T1000 (cell line): ENCODE data around the gene LARP4B.

Experiments
- DNase-seq: peaks from one replicate; lab custom pipeline; 2025; ENCODE audit warnings: mixed read lengths; lab: John Stamatoyannopoulos, UW

Gene LARP4B

DNA sequence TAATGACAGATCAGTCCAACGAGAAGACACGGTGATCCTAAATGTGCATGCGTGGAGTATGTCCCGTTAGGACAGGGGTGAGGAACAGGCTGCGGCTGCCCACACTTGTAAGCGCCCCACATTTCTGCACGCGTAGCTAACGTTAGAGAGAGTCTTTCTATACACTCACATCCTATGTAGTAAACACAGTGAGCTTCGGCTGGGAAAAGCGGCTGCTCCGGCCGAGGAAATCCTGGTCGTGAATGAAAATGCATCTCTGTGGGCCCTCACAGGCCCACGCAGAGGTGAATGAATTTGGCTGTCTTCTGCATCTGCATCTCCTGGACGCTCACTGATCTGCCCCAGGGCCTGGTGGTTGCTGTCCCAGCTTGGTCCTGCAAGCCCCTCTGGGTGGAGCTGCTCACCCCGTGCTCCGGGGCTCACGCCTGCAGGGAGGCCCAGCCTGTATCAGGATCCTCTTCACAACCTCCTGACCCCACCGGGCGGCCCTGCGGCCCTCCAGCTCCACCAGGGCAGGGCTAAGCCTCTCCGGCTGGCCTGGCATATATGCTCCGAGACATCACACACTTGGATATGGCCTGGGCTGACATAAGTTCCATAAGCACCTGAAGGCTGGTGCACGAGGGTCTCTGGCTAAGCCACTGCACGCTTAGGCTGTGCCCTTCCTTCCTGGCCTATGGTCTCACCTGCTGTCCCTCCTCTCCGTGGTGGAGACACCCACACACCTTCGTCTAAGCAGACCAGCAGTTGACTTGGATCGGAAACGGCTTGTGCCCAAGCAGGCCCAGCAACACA lies 124.1 kb downstream of the LARP4B start:
- DNase-seq: no peak

DNA sequence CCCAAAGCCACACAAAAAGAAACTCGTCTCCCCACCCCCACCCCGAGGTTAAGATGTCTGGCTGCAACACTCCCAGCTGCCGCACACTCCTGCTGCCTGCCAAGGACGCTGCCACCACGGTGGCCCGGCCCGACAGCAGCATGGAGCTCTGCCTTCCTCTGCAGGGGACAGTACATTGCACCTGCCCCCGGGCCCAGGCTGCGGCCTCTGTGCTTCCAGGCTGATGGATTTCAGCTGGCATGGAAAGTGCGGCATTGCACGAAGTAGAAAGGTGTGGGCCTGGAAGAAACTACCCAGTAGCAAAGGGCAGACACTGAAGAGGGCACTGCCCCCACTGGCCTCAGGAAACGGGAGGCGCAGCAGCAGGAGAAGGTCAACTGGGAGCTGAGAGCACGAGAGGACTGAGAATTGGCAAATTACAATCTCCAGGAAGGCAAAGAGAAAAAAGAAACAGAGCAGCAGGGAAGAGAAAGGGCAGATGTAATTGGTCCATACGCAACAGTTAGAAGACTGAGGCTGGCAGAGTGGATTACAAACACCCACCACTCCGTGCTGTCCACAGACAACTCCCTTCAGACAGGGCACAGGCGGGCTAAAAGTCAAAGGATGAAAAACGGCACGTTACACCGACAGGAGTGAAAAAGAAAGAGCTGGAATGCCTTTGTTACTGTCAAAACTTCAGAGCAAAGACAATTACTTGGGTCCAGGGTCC lies 124.9 kb downstream of the LARP4B start:
- no peak for DNase-seq

DNA sequence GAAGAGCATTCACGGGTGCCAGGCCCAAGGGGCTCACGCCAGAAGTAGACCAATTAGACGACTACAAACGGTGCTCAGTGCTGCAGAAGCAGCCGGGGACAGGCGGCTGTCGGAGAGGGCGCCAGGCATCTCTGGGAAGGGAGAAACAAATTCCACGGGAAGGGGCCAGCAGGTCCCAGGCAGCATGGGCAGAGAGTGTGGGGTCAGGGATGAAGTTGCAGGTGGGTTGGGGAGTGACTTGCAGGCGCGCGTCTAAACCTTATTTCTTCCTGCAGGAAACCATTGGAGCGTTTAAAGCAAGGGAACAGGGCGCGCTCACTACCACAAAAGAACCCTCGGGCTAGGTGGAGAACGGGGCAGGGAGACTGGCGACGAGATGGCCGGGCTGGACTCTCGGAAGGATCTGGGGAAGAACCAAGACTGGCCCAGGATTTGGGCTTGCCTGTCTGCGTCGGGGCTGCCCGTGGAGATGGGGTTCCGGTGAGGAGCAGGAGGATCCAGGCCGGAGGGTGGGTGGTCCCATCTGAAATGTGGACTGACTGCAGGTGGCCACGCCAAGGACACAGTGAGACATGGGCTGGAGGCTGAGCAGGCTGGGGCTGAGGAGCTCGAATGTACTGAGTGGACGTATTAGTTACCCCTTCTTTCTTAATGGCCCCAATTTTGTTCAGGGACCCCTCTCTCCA lies 125.7 kb downstream of the LARP4B start:
- DNase-seq: no peak

DNA sequence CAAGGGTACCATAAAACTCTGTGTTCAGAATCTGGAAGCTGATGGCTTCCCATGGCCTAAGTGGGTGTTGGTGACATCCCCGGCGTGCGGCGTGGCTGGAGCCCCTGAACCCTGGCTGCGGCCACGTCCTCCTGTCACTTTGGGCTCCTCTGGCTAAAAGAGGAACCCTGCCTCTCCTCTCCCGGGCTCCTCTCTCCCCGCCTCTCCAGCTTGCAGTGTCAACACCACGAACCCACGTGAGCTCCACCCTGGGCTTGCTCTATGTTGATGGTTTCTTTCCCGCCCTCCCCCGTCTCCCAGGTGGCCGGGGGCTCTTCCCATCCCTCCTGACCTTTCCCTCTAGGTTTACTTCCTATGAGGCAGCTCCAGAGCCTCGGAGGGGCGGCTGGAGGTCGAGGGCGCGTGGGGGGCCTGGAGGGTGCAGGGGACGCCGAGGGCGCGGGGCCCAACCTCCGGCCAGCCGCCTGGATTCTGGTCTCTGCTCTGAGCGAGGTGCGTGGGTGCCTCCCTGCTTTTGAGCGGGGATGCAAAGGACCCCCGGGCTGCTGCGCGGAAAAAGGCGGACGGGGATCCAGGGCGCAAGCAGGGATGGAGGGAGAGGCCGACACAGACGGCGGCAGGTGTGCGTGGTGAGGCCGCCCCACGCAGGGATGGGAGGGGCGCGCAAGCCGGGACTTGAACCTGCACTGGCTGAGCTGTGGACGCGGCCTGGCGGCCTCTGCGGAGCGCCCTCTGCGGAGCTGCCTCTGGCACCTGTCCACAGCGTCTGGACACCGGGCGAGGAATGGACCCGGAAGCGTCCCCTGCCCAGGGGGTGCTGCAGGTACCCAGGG lies 126.5 kb downstream of the LARP4B start:
- DNase-seq: no peak

DNA sequence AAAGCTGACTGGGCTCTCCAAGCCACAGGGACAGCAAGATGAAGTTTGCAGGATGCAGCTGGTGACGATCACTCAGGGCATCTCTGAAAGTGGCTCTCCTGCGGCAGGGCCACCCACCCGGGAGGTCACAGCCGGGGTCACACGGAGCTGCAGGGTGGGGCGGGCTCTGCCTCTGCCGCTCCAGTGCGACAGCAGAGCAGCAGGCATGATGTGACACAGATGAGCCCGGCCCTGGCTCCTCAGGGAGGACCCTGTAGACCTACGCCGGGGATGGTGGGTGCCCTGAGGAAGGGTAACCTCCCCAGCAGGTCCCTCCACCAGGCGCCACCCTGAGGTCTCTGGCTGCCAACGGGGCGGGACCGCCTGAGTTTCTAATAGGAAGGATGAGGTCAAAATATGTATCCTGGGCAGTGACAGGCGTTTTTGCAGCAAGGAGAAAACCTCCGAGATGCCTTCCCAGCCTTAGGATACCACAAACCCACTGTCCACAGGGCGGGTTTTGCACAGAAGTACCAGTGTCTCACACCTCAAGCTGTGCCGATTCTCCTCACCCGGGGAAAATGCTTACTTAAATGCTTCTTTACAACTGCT lies 127.2 kb downstream of the LARP4B start:
- DNase-seq: no peak

DNA sequence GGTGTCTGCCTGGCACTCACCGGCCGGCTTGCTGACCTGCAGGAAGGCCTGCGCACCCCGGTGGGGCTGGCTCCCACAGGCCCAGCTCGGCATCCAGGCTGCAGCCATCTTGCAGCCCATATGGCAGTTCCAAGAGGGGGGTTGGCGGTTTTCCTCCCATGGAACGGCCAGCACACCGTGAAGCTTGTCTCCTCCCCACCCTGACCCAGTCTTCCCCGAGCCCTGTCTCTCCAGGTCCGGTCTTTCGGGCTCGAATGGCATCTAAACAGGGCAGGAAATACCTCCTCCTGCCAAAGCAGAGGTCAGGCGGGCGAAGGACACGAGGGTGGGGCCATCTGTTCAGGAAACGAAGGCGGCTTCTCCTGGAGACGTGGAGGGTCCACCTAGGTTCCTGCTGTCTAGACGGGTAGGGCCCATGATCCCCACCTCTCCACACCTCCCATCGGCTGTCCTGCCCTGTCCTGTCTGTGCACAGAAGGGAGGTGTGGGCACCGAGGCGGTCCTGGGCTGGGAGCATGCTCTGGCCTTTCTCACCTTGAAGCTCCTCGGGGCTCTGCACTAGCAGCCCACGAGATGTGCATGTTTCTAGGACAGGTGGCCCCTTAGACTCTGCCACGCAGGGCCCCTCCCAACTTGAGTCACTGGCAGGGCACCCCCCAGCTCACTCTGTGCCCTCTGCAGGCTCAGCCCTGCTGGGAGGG lies 128.3 kb downstream of the LARP4B start:
- DNase-seq: no peak

DNA sequence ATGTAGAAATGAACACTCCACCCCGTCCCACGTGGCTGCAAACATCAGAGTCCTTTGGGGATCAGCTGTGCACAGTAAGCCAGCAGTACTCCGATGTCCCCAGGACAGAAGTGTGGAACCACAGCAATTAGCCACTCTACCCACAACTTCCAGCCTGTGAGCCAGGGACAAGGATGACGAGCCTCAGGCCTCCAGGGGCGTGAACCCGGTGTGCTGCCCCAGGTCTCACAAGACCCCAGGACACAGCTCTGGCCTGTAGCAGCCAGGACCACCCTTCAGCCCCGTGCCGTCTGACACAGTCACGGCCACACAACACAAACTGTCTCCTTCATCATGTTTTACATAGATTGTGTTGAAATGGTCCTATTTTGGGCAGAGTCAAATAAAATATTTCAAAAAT lies 129.0 kb downstream of the LARP4B start:
- no peak for DNase-seq

DNA sequence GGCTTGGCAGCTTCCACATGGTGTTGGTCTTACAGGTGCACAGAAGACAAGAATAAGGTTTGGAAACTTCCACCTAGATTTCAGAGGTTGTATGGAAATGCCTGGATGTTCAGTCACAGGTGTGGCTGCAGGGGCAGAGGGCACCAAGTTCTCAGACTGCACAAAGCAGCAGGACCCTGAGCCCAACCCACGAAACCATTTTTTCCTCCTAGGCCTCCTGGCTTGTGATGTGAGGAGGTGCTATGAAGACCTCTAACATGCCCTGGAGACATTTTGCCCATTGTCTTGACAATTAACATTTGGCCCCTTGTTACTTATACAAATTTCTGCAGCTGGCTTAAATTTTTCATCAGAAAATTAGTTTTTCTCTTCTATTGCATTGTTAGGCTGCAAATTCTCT lies 134.3 kb downstream of the LARP4B start:
- DNase-seq: no peak

DNA sequence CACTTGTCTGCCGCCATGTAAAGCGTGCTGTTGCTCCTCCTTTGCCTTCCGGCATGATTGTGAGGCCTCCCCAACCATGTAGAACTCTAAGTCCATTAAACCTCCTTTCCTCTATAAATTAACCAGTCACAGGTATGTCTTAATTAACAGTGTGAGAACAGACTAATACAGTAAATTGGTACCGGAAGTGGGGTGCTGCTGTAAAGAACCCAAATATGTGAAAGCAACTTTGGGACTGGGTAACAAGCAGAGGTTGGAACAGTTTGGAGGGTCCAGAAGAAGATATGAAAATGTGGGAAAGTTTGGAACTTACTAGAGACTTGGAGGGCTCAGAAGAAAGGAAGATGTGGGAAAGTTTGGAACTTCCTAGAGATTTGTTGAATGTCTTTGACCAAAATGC lies 135.3 kb downstream of the LARP4B start:
- no peak for DNase-seq

DNA sequence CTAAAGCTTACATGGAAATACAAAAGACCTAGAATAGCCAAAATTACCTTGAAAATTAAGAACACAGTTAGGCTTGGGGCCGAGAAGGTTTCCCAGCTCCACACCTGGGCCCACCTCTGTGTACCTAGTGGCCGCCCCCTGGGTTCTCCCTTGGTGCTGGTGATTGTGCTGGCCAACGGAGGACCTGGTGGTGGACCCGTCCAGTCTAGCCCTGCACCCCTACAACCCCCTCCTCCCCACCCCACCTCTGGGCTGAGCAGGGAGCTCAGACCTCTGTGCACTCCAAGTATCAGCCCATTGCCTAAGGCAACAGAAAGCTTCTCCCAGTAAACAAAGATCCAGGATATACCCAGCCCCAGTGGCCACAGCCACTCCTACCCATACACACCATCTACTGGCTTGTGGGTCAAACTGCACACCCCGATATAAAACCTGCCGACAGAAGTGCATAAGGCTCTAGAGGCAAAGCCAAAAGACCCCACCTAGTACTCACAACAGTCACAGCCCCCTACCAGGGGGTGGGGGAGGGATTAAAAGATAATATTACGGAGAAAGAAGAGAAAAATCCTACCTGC lies 137.0 kb downstream of the LARP4B start:
- no peak for DNase-seq

DNA sequence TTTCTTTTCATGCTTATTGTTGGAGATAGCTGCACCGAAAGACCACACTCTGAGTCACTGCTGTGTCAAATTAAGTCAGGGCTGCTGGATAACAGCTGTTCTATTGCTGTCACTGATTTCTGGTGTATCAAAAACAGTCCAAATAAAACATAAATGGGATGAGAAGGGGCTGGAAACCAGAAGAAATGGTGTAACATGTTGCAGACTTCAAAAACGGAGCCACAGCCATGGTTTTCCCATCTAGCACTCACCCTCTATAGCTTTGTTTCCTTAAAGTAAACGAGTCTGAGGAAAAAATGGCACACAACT lies 138.8 kb downstream of the LARP4B start:
- no peak for DNase-seq

DNA sequence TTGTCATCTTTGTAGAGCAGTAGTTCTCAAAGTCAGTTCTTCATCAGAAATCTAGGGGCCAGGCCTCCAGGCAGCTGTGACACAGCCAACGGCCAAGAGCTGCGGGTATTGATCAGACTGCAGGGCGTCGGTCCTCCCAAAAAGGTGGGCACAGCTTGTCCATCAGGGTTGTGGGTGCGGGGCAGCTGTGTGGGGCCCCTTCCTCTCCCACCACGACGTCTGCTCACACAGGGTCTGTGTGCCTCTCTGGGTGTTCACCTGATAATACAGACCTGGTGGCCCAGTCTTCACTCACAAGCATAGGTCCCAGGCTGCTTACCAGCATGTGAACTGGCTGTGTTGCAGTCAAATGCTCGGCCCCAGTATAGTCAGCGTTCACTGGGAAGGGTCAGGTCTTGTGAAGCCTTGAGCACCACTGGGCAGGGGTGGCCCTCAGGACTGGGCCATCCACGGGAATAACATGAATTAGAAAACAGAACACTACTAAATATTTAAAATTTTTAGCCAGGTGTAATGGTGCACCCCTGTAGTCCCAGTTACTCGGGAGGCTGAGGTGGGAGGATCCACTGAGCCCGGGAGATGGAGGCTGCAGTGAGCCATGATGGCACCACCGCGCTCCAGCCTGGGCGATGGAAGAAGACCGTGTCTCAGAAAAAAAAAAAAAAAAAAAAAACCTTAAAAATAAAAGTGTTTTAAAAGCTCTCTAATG lies 139.3 kb downstream of the LARP4B start:
- DNase-seq: no peak

DNA sequence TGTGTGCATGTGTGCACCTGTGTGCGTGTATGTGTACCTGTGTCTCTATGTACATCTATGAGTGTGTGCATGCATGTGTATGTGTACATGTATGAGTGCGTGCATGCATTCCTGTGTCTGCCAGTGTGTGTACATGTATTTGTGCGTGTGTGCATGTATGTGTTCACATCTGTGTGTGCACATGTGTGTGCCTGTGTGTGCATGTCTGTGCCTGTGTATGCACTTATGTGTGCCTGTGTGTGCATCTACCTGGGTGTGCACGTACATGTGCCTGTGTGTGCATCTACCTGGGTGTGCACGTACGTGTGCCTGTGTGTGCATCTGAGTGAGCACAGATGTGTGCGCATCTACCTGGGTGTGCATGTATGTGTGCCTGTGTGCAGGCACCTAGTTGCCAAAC lies 139.9 kb downstream of the LARP4B start:
- no peak for DNase-seq

DNA sequence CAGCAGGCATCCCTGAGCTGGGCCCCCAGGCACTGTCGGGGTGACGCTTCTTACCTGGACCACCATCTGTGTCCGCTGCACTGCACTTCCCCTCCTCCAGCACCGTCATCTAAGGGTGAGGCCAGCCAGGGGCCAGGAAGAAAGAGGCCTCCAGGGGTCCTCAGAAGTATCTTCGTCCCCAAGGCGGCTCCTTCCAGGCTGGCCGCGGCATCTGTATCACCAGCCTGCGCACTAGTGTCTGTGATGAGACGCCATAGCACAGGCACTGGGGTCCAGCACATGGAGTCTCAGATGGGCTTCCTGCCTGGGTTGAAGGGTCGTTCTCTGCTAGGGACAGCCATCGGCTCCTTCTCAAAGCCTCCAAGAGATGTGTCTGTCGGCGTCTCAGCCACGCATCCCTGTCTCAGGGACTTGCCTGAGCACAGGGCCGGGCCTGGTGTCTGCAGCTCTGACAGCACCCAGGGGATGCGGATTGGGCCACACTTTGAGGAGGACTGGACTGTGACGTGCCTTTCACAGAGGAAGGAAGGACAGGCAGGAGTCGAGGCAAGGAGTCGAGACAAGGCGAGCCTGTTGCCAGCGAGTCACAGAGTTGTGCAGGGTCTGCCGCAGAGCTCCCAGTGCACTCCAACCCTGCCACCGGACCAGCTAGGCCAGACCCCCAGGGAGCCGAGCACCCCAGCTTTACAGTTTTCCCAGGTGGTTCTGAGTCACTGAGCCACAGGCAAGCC lies 140.5 kb downstream of the LARP4B start:
- DNase-seq: no peak

DNA sequence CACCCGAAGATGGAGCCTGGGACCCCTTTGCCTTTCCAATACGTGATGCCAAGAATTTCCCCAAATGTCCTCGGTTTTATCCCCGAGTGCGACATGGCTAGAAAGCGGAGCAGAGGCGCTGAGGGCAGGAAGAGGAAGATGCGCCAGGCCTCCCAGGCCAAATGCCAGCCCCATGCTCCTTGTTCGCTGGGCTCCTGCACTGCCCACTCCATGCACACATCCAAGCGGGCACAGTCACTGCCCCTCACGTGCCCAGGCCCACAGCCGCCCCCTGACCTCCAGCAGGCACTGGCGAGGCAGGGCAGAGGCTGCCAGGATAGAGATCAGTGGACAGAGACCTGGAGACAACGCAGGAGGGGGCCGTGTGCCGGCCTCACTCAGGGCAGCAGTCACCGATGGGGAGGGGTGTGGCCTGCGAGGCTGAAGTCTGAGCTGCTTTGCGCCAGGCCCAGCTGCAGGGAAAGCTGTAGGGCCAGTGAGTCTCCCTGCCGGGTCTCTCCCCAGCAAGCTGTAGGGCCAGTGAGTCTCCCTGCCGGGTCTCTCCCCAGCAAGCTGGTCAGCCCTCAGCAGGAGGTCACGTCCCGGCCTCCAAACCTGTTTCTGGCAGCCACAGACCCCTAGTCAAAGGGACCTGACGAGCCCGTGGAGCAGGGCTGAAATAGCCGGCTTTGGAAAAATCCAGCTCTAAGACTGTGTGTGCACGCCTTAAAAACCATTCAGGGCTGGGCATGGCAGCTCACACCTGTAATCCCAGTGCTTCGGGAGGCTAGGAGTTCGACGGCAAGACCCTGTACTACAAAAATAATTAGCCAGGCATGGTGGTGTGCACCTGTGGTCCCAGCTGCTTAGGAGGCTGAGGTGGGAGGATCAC lies 141.4 kb downstream of the LARP4B start:
- no peak for DNase-seq

DNA sequence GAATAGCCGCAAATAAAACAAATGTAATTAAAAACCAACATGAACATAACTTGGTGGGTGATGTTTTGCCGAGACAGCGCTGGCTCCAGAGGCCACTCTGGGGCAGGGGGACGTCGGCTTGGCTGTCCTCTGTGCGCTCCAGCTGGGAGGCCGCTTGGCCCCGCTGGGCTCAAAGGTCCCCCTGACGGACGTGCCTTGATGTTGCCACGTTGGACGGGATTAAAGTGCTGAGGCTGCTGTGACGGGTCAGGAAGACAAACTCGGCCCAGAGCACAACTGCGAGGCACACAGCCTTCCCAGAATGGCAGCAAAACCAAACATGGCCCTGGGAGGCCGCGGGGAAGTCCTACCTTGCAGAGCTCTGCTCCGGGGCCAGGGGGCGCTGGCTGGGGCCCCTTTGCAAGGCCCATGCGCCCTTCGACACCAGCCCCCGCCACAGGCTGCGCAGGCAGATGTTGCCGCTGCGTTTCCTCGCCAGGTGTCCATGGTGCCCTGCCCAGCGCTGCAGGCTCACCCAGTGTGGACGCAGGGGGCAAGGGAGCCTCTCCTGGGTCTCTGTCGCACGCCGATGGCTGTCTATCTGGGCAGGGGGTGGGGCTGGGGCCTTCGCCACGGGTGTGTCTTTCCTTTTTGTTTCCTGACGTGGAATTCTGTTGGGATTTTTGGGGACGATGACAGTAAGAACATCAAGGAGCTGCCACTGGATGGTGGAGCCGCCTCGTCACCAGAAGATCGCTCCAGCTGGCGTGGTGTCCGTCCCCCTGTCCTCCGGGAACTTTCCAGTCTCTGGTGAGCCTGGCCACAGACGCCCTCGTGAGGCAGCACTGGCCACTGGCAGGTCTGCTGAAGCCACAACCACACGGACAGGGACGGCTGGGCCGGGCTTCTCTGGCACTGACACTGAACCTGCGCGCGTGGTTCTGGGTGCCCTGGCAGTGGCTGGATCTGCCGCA lies 142.4 kb downstream of the LARP4B start:
- DNase-seq: peak; percentile 13

DNA sequence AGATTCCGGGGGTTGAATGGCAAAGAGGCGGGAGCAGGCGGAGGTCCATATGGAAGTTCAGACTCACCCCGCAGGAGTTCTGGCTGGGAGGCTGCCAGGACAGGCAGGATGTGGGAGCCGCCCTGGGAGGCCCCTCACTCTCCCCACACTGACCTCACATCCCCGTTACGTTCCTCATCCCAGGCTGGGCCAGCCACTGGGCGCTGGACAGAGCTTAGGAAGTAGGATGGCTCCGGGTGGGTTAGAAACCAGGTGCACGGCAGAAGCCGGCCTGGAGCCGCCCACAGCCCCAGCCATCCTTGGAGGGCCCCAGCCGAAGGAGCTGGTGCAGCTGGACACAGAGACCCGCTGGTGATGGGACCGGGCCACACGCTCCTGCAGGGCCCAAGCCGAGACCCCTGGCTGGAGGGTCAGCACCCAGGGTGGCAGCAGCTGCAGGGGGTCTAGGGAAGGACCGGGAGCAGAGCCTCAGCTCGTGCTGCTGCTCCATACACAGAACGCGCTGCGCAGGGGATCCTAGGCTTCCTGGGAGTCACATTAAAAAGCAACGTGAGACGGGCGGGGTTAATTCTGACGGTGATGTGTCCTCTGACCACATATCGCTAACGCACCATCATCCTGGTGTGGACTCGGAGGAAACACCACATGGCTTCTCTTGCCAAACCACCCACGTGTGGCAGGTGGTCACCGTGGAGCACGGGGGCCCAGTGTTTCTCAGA lies 143.4 kb downstream of the LARP4B start:
- DNase-seq: no peak
